ENCODE results near the gene BCL6.

DNA sequence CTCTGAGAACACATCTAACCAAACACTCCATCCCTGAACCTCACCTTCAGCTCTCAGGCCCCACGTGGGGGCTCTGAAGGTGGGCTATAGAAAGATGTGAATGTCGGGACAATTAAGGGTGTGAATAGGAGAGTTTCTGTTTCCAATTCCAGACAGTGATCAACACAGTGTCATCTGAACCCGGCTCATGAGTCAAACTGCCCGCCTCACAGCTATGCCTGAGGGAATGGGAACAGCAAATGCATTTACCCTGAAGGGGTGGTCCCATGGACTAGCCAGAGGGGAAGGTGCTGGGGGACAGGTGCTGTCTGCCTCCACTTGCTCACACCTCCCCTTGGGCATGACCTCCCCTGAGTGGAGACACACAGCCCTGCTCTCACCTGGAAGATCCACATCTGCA is 49.2 kb downstream of the BCL6 start:
- TF ChIP-seq SIN3A (IDR thresholded peaks at IDR 0.05; ENCODE audit: borderline replicate concordance, insufficient read depth, low read length) (no peak), POLR2AphosphoS5 (IDR thresholded peaks at IDR 0.05; ENCODE audit: low read depth, low read length) (no peak)

Measured in PFSK-1 (cell line).